SK-N-MC (cell line): ENCODE results near the gene MYH14.

Source experiments
- EZH2 ChIP-seq: fragments of 200-600 bp; sonication (generic); IDR thresholded peaks from one replicate; pipeline ENCODE4 v1.6.1; 2017; ENCODE audit warnings: antibody characterized with exemption
- POLR2AphosphoS5 ChIP-seq: IDR thresholded peaks from 2 replicates; pipeline ENCODE4 v1.6.1; 2012; ENCODE audit warnings: mild to moderate bottlenecking, low read depth, low read length, borderline replicate concordance

DNA sequence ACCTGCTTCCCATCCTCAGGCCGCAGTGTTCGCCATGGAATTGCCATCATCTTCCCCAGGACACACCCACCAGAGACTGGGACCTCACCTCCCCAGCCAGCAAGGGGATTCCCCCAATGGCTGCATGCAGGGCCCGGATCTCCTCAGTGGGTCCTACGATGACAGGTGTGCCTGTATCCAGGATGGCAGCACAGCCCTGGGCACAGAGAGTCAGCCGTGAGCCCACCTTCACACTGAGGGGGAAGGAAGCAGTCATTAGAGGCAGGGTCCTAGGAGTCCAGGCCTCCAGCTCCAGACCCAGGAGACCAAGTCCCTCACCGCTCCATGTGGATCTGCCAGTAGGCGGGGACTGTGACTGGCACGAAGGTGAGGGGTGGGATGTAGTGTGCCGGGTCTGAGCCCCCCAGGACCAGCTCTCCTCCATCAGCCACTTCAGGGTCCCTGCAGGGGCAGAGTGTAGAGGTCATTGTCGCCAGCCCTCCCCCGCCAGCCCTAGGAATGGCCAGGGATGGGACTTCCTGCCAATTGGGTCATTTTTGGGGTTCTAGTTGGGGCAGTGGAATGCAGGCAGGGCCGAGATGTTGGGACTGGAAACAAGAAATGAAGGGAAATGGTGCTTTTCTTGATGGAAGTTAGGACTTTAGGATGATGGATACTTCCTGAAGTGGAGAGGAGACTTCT, 131.5 kb downstream of the MYH14 start:
- TF ChIP-seq EZH2 (no peak), POLR2AphosphoS5 (no peak)
